Measurements from ENCODE around the gene P2RX4. TPM values are rescaled to one million over a fixed set of nuclear protein-coding genes. Genes with fewer than 3 reads are reported as not detected.
"Not testable (repeated sequence)": the region's sequence is repeated elsewhere in the genome, so short reads cannot be mapped to it uniquely, and the experiment has no call there.

P2RX4 gene
- polyA plus RNA-seq, 6 donors from 2014 or later, result 11.2 to 23.3 (median 15.6) TPM

GRCh38 chr12:121198949-121199348 is 11.0 kb upstream of the P2RX4 start:
- no peaks in the 10 kb centered on the region for H3K9me3 Mint-ChIP-seq
- no peaks in the 10 kb centered on the region for H3K36me3 Mint-ChIP-seq
- H3K27ac Mint-ChIP-seq, result no peak overlapping the region
- peaks cover 5 to 13% (median 5%) of the 10 kb centered on the region in 3 donors for H3K4me1 Mint-ChIP-seq
- H3K4me3 Mint-ChIP-seq, result no peak overlapping the region
- H3K27me3 Mint-ChIP-seq, result no peaks in the 10 kb centered on the region
- DNase-seq (no peak), ATAC-seq (ENCODE audit: low read depth in 2 of 2) (no peak)

GRCh38 chr12:121201140-121201539 is 8.8 kb upstream of the P2RX4 start:
- H3K4me3 Mint-ChIP-seq, H3K27me3 Mint-ChIP-seq: not testable (repeated sequence)

GRCh38 chr12:121202407-121203355 is 7.2 kb upstream of the P2RX4 start:
- Mint-ChIP-seq H3K36me3 (no peaks in the 10 kb centered on the region), H3K27ac (peak overlapping the region in 2 of 6 donors; percentile 27 to 35), H3K9me3 (no peaks in the 10 kb centered on the region), H3K4me1 (peaks cover 0 to 3% (median 3%) of the 10 kb centered on the region in 3 donors), H3K27me3 (no peaks in the 10 kb centered on the region), H3K4me3 (no peak overlapping the region)
- ATAC-seq (ENCODE audit: low read depth in 2 of 2) (no peak), DNase-seq (no peak)

More at GRCh38 chr12:121201140-121201539, 8.8 kb upstream of the P2RX4 start:
- not testable (repeated sequence) for ATAC-seq (ENCODE audit: low read depth in 2 of 2); H3K36me3 Mint-ChIP-seq; DNase-seq; H3K27ac Mint-ChIP-seq; H3K9me3 Mint-ChIP-seq
- H3K4me1 Mint-ChIP-seq, result peaks cover 5 to 13% (median 8%) of the 10 kb centered on the region in 3 donors

GRCh38 chr12:121203482-121203881 is 6.4 kb upstream of the P2RX4 start:
- no peak for ATAC-seq (ENCODE audit: low read depth in 2 of 2)
- H3K27ac Mint-ChIP-seq, result no peak overlapping the region
- no peak for DNase-seq
- H3K36me3 Mint-ChIP-seq, result no peaks in the 10 kb centered on the region
- H3K9me3 Mint-ChIP-seq, result no peaks in the 10 kb centered on the region
- H3K4me3 Mint-ChIP-seq, result no peak overlapping the region
- no peaks in the 10 kb centered on the region for H3K27me3 Mint-ChIP-seq
- H3K4me1 Mint-ChIP-seq, result peaks cover 0 to 3% (median 0%) of the 10 kb centered on the region in 3 donors

- H3K27me3 Mint-ChIP-seq, result no peaks in the 10 kb centered on the region
- H3K9me3 Mint-ChIP-seq, result no peaks in the 10 kb centered on the region
- peaks cover 3 to 8% (median 6%) of the 10 kb centered on the region in 3 donors for H3K4me1 Mint-ChIP-seq
- DNase-seq, result no peak
- H3K4me3 Mint-ChIP-seq, result peak overlapping the region in 1 of 8 donors; percentile 57
- H3K27ac Mint-ChIP-seq, result no peak overlapping the region
- no peak for ATAC-seq (ENCODE audit: low read depth in 2 of 2)
- H3K36me3 Mint-ChIP-seq, result no peaks in the 10 kb centered on the region
Measured at GRCh38 chr12:121205491-121205890, 4.4 kb upstream of the P2RX4 start.

GRCh38 chr12:121208571-121208970 is 1.4 kb upstream of the P2RX4 start:
- not testable (repeated sequence) for DNase-seq; H3K36me3 Mint-ChIP-seq; H3K9me3 Mint-ChIP-seq; ATAC-seq (ENCODE audit: low read depth in 2 of 2); H3K27me3 Mint-ChIP-seq
- H3K4me1 Mint-ChIP-seq, result peaks cover 8 to 17% (median 15%) of the 10 kb centered on the region in 3 donors
- peak overlapping the region in 7 of 8 donors; percentile 32 to 88 (median 86) for H3K4me3 Mint-ChIP-seq
- H3K27ac Mint-ChIP-seq, result peak overlapping the region in 5 of 6 donors; percentile 22 to 98 (median 76)

GRCh38 chr12:121209221-121209620 is 708 bp upstream of the P2RX4 start:
- no peaks in the 10 kb centered on the region for H3K27me3 Mint-ChIP-seq
- H3K4me3 Mint-ChIP-seq, result peak overlapping the region; percentile 80 to 88 (median 86)
- H3K27ac Mint-ChIP-seq, result peak overlapping the region in 5 of 6 donors; percentile 54 to 95 (median 76)
- ATAC-seq (ENCODE audit: low read depth in 2 of 2) (no peak), DNase-seq (no peak)
- peaks cover 8 to 19% (median 15%) of the 10 kb centered on the region in 3 donors for H3K4me1 Mint-ChIP-seq
- H3K36me3 Mint-ChIP-seq, result no peaks in the 10 kb centered on the region
- no peaks in the 10 kb centered on the region for H3K9me3 Mint-ChIP-seq

- Mint-ChIP-seq H3K4me1 (peaks cover 11 to 23% (median 20%) of the 10 kb centered on the region in 3 donors), H3K27me3 (no peaks in the 10 kb centered on the region), H3K9me3 (no peaks in the 10 kb centered on the region), H3K4me3 (peak overlapping the region in 2 of 8 donors; percentile 53 to 61), H3K36me3 (peaks cover 0 to 7% of the 10 kb centered on the region in 2 donors), H3K27ac (no peak overlapping the region)
- ATAC-seq (ENCODE audit: low read depth in 2 of 2), result no peak
- no peak for DNase-seq
Measured at GRCh38 chr12:121212875-121213274, 2.9 kb downstream of the P2RX4 start.

GRCh38 chr12:121214166-121214777 is 4.3 kb downstream of the P2RX4 start:
- H3K27ac Mint-ChIP-seq, result peak overlapping the region in 1 of 6 donors; percentile 86
- H3K36me3 Mint-ChIP-seq, result peaks cover 7% of the 10 kb centered on the region in 2 donors
- H3K9me3 Mint-ChIP-seq, result no peaks in the 10 kb centered on the region
- peak overlapping the region in 1 of 8 donors; percentile 36 for H3K4me3 Mint-ChIP-seq
- peaks cover 11 to 21% (median 17%) of the 10 kb centered on the region in 3 donors for H3K4me1 Mint-ChIP-seq
- ATAC-seq (ENCODE audit: low read depth in 2 of 2) (no peak), DNase-seq (no peak)
- H3K27me3 Mint-ChIP-seq, result no peaks in the 10 kb centered on the region

- DNase-seq (no peak), ATAC-seq (ENCODE audit: low read depth in 2 of 2) (no peak)
- H3K27ac Mint-ChIP-seq, result peak overlapping the region in 1 of 6 donors; percentile 86
- H3K4me1 Mint-ChIP-seq, result peaks cover 11 to 16% (median 15%) of the 10 kb centered on the region in 3 donors
- no peaks in the 10 kb centered on the region for H3K9me3 Mint-ChIP-seq
- H3K4me3 Mint-ChIP-seq, result no peak overlapping the region
- no peaks in the 10 kb centered on the region for H3K27me3 Mint-ChIP-seq
- H3K36me3 Mint-ChIP-seq, result peaks cover 7 to 8% of the 10 kb centered on the region in 2 donors
Measured at GRCh38 chr12:121214855-121215745, 5.2 kb downstream of the P2RX4 start.

GRCh38 chr12:121216102-121216501 is 6.2 kb downstream of the P2RX4 start:
- Mint-ChIP-seq H3K4me1 (peaks cover 7 to 9% (median 7%) of the 10 kb centered on the region in 3 donors), H3K36me3 (peaks cover 7 to 8% of the 10 kb centered on the region in 2 donors), H3K4me3 (no peak overlapping the region), H3K27ac (no peak overlapping the region), H3K9me3 (no peaks in the 10 kb centered on the region), H3K27me3 (no peaks in the 10 kb centered on the region)
- ATAC-seq (ENCODE audit: low read depth in 2 of 2), result no peak
- no peak for DNase-seq

- Mint-ChIP-seq H3K36me3 (peaks cover 7 to 8% of the 10 kb centered on the region in 2 donors), H3K27ac (peak overlapping the region in 1 of 6 donors; percentile 8), H3K27me3 (no peaks in the 10 kb centered on the region), H3K4me1 (peaks cover 4 to 7% (median 6%) of the 10 kb centered on the region in 3 donors), H3K4me3 (no peak overlapping the region), H3K9me3 (no peaks in the 10 kb centered on the region)
- ATAC-seq (ENCODE audit: low read depth in 2 of 2) (no peak), DNase-seq (no peak)
Measured at GRCh38 chr12:121217063-121217462, 7.1 kb downstream of the P2RX4 start.

- DNase-seq (no peak), ATAC-seq (ENCODE audit: low read depth in 2 of 2) (no peak)
- H3K4me1 Mint-ChIP-seq, result peaks cover 7 to 11% (median 11%) of the 10 kb centered on the region in 3 donors
- H3K36me3 Mint-ChIP-seq, result peaks cover 7 to 8% of the 10 kb centered on the region in 2 donors
- no peaks in the 10 kb centered on the region for H3K27me3 Mint-ChIP-seq
- no peak overlapping the region for H3K4me3 Mint-ChIP-seq
- no peaks in the 10 kb centered on the region for H3K9me3 Mint-ChIP-seq
- peak overlapping the region in 1 of 6 donors; percentile 78 for H3K27ac Mint-ChIP-seq
Measured at GRCh38 chr12:121217761-121218160, 7.8 kb downstream of the P2RX4 start.

All from naive B cell (primary cell).